Cardiac septum (tissue), 1 donor: ENCODE measurements around the gene PHF21A. TPM values are rescaled to one million over a fixed set of nuclear protein-coding genes. Genes with fewer than 3 reads are reported as not detected.
"Not testable (repeated sequence)": the region's sequence is repeated elsewhere in the genome, so short reads cannot be mapped to it uniquely, and the experiment has no call there.

ENCODE experiments used
- DNase-seq: peaks from one replicate; pipeline ENCODE4 v3.0.0-alpha.2; 2020; ENCODE audit warnings: low spot score
- intact Hi-C: fragments of 100-400 bp; cut with DNase I; formaldehyde crosslinking; loops from one replicate; pipeline ENCODE4 v1.14.0; 2022
- total RNA-seq: library from RNA; stranded (reverse); fragmentation: NEBNext Ultra II Directional; extraction: Animal tissue kit (Norgen Biotek cat#: 25700); gene quantifications from one replicate; pipeline ENCODE4 v1.2.1, GENCODE V29; 2021
- donor health status: DM: no; HTN: no; CAD: no.

The PHF21A gene
- total RNA-seq, 1 donor from 2014 or later, result 43.8 TPM

GRCh38 chr11:46047520-46047919 lies 73.7 kb downstream of the PHF21A start:
- no peak for DNase-seq
- intact Hi-C loops, result no loop called here

GRCh38 chr11:46045811-46046210 lies 75.4 kb downstream of the PHF21A start:
- intact Hi-C loops, result no loop called here
- no peak for DNase-seq

DNA sequence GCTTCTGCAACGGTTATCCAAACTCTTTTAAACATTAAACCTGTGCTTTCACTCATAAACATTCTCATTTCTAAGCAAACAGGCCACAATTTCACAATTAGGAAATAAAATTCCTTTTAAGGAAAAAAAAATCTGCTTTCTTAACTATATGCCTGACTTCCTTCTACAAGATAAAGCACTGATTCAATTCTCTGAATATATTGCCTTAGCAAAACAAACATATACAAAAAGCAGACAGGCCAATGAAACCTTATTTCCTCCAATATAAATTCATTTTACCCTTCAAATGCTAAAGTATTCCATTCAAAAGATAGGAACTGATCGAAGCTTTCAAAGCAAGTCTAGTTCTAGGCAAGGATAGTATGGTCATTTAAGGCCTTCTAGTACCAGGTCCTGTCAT lies 76.7 kb downstream of the PHF21A start:
- no peak for DNase-seq
- intact Hi-C loops, result no loop called here

- DNase-seq, result no peak
- intact Hi-C loops, result no loop called here
Measured at GRCh38 chr11:46039990-46040389, 81.3 kb downstream of the PHF21A start.

DNA sequence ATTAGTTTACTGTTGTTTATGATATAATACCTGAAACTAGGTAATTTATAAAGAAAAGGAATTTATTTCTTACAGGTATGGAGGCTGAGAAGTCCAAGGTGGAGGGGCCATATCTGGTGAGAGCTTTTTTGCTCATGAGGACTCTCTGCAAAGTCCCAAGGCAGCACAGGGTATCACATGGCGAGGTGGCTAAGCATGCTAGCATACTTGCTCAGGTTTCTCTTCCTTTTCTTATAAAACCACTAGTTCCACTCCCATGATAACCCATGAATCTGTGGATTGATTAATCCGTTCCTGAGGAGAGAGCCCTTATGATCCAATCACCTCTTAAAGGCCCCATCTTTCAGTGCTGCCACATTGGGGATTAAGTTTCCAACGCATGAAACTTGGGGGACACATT lies 82.7 kb downstream of the PHF21A start:
- intact Hi-C loops, result no loop called here
- DNase-seq, result no peak

GRCh38 chr11:46036969-46037368 lies 84.3 kb downstream of the PHF21A start:
- intact Hi-C loops, result no loop called here
- no peak for DNase-seq

GRCh38 chr11:46036009-46036408 lies 85.2 kb downstream of the PHF21A start:
- intact Hi-C loops, result no loop called here

DNA sequence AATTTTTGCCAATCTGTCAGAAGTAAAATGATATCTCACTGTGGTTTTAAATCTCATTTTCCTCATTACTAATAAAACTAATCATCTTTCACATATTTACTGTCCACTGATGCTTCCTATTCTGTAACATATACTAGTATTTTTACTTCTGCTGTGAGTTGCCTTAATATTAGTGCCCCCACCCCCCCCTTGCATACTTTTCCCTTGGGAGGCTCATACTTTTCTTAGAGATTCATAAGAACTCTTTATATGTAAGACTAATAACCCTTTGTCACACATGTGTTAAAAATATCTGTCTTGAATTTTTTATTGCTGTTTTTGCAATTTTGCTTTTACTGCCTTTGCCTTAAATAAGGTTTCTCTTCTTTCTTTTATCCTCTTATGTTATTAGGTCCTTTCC lies 87.2 kb downstream of the PHF21A start:
- intact Hi-C loops, result no loop called here

More at GRCh38 chr11:46036009-46036408, 85.2 kb downstream of the PHF21A start:
- DNase-seq, result no peak

GRCh38 chr11:46026606-46027293 lies 94.5 kb downstream of the PHF21A start:
- intact Hi-C loops, result no loop called here
- no peak for DNase-seq

More for the DNA sequence above, 87.2 kb downstream of the PHF21A start:
- DNase-seq, result no peak

GRCh38 chr11:46020084-46020599 lies 101.1 kb downstream of the PHF21A start:
- no peak for DNase-seq
- intact Hi-C loops, result no loop called here

DNA sequence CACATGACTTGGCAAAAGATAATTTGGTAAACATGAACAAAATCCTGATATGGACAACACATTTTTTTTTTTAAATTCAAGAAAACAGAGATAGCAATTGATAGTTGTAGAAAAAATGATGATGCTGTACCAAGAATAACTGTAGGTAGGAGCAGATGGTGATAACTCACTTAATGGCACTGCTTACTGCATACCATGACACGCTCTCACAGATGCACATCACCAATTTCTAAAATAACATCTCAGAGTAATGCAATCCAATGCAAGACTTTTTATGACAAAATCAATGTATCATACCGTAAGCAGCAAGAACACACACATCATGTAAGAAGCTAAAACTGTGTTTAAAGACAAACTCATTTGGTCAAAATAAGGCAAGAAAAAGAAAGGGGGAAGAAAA lies 102.6 kb downstream of the PHF21A start:
- DNase-seq, result no peak
- intact Hi-C loops, result no loop called here

DNA sequence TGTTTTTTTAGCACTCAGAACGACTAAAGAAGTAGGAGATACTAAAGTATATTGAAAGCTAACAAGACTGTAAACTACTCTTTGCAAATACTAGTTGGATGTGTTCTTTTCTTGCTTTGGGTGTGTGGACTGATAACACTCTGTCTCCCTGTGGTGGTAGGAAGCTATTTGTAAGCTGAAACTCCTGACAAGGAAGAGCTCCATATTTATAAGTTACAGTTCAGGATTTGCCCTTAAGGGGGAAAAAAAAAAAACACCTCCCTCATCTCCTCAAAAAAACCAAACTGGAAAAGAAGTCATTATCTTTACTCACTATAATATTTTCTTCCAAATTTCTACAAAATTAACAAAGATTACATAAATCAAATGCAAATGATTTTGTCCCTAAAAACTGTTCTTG lies 103.9 kb downstream of the PHF21A start:
- no peak for DNase-seq
- intact Hi-C loops, result no loop called here

DNA sequence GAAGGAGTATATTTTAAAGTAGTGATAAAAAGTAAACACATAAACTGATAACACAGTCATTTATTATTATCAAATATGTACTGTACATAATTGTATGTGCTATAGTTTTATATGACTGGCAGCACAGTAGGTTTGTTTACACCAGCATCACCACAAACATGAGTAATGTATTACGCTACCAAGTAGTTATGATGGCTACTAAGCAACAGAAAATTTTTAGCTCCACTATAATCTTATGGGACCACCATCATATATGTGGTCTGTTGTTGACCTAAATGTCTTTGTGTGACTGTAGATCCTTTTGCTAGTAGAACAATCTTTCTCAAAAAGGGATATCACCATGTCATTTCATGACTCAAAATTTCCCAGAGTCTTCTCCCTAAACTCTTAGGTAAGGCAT lies 105.3 kb downstream of the PHF21A start:
- DNase-seq, result no peak
- intact Hi-C loops, result no loop called here

GRCh38 chr11:46014168-46014567 lies 107.1 kb downstream of the PHF21A start:
- DNase-seq, intact Hi-C loops: not testable (repeated sequence)

- no peak for DNase-seq
Measured at GRCh38 chr11:46012185-46012584, 109.1 kb downstream of the PHF21A start.

DNA sequence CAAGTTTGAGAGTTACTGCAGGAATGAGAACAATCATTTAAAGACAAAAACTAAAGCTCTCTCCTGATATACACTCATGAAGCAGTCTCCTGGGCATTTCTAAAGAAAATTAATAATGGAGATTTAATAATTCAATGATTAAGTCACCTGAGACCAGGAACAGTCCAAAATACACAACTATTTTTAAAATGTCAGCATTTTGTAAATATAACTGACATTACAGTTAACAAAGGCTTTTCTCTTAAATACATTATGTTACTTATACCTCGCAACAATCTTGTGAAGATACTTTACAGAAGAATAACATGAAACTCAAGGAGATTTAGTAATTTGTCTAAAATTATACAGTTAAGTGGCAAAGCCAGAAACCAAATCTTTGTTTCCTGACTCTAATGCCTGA lies 111.2 kb downstream of the PHF21A start:
- intact Hi-C loops, result no loop called here
- DNase-seq, result no peak

More at GRCh38 chr11:46012185-46012584, 109.1 kb downstream of the PHF21A start:
- intact Hi-C loops, result no loop called here

GRCh38 chr11:46009647-46010046 lies 111.6 kb downstream of the PHF21A start:
- intact Hi-C loops, result loop anchor here (5.0 kb wide), 1 partner anchor 137 kb away; no protein-coding TSS in a partner anchor
- DNase-seq, result no peak

- DNase-seq, result no peak
- intact Hi-C loops, result loop anchor here (1.0 to 5.0 kb wide), 2 partner anchors 41 to 134 kb away; no protein-coding TSS in a partner anchor
Measured at GRCh38 chr11:46006418-46007070, 114.7 kb downstream of the PHF21A start.

DNA sequence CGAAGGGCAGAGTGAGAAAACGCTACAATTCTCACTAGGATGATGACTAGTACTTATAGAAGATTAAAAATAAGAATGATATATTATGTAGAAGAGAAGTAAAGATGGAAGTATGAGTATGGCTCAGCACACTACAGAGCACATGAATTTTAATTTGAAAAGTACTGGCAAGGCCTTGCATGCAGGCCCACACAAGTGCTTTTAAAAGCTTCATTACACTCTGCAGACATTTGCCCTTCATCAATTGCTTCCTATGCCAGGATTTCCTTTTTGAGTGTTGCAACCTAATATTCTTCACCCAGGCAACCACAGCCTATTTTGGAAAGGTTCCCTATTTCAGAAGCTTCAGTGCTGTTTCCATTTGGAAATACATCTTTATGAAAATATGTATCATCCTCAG lies 117.7 kb downstream of the PHF21A start:
- intact Hi-C loops, result no loop called here

GRCh38 chr11:46002189-46002588 lies 119.1 kb downstream of the PHF21A start:
- DNase-seq, result no peak
- intact Hi-C loops, result no loop called here

More for the DNA sequence above, 117.7 kb downstream of the PHF21A start:
- DNase-seq, result no peak

DNA sequence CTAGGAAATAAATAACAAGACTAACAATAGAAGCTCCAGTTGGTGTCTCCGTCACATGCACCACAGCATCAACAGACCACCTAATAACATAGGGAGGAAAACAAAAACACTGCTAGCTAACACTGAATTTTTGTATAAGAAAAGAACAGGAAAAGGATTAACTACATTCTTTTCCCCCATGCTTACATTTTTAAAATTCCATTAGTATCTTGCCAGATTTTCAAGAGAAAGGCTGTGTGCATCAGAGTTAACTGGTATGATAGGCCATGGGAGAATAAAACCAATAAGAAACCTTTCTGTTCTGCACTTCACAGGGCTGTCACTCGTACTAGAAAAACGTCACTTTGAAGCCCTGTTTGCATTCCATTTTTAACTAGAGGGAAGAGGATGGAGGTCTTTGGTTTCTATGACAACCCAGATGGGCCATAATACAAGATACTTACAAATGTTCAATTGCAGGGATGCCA lies 119.8 kb downstream of the PHF21A start:
- no peak for DNase-seq
- intact Hi-C loops, result no loop called here
